Rectal smooth muscle tissue (tissue), 1 donor: Measurements from ENCODE around the gene FOXK2.
"Not testable (repeated sequence)": the region's sequence is repeated elsewhere in the genome, so short reads cannot be mapped to it uniquely, and the experiment has no call there.

Source experiments
- H3K27ac ChIP-seq: one replicate; pipeline ENCODE4 v1.7.0; 2013; ENCODE audit warnings: low read depth, low read length, inconsistent platforms
- H3K27me3 ChIP-seq: one replicate; pipeline ENCODE4 v1.7.0; 2013; ENCODE audit warnings: low read length; ENCODE audit not compliant: control insufficient read depth, insufficient read depth
- H3K36me3 ChIP-seq: one replicate; pipeline ENCODE4 v1.7.0; 2013; ENCODE audit warnings: low read length; ENCODE audit not compliant: control insufficient read depth, insufficient read depth
- H3K4me1 ChIP-seq: one replicate; pipeline ENCODE4 v1.7.0; 2013; ENCODE audit warnings: low read length; ENCODE audit not compliant: control insufficient read depth, insufficient read depth
- H3K4me3 ChIP-seq: one replicate; pipeline ENCODE4 v1.7.0; 2013; ENCODE audit warnings: low read length
- H3K9ac ChIP-seq: one replicate; pipeline ENCODE4 v1.7.0; 2013; ENCODE audit warnings: low read length

The FOXK2 gene

GRCh38 chr17:82563745-82564144, 44.2 kb downstream of the FOXK2 start:
- peaks cover 12% of the 10 kb centered on the region for H3K4me1 ChIP-seq
- H3K27ac ChIP-seq, H3K27me3 ChIP-seq, H3K4me3 ChIP-seq, H3K36me3 ChIP-seq, H3K9ac ChIP-seq: not testable (repeated sequence)

- H3K36me3 ChIP-seq = peaks cover 4% of the 10 kb centered on the region
- H3K4me1 ChIP-seq = peaks cover 10% of the 10 kb centered on the region
These were observed 44.7 kb downstream of the FOXK2 start for GRCh38 chr17:82564241-82564640.

DNA sequence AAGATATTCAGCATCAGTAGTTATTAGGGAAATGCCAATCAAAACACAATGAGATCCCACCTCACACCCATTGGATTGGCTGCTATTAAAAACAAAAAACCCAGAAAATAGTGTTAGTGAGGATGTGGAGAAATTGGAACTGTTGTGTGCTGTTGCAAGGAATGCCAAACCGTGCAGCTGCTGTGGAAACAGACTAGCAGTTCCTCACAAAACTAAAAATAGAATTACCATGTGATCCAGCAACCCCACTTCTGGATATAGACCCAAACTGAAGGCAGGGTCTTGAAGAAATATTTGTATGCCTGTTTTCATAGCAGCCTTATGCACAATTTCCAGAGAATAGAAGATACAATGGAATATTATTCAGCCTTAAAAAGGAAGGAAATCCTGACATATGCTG, 46.0 kb downstream of the FOXK2 start:
- Histone ChIP-seq H3K9ac (no peak overlapping the region), H3K4me1 (peaks cover 5% of the 10 kb centered on the region), H3K27ac (no peak overlapping the region), H3K27me3 (no peaks in the 10 kb centered on the region), H3K4me3 (no peak overlapping the region), H3K36me3 (peaks cover 4% of the 10 kb centered on the region)

More at GRCh38 chr17:82564241-82564640, 44.7 kb downstream of the FOXK2 start:
- H3K27ac ChIP-seq = no peak overlapping the region
- no peaks in the 10 kb centered on the region for H3K27me3 ChIP-seq
- H3K4me3 ChIP-seq = no peak overlapping the region
- H3K9ac ChIP-seq = no peak overlapping the region

GRCh38 chr17:82566129-82566960, 46.8 kb downstream of the FOXK2 start:
- Histone ChIP-seq H3K36me3 (peaks cover 4% of the 10 kb centered on the region), H3K27me3 (no peaks in the 10 kb centered on the region), H3K27ac (no peak overlapping the region), H3K4me3 (no peak overlapping the region), H3K4me1 (peaks cover 5% of the 10 kb centered on the region), H3K9ac (no peak overlapping the region)

DNA sequence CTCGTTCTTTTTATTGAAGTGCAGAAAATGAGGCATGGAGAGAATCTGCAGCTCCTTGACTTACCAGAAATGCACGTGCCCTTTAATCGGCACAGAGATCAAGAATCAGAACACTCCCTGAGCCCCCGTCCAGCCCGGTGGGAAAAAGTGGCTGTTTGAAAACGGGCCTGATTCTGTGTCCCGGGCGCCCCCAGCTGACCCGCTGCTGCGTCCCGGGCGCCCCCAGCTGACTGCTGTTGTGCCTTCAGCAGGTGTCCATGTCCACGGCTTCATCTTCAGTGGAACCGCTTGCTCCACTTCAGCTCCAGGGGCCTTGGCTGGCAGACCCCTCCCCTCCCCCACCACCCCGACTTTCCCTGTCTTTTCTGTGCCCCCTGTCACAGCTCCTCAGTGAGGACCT, 47.8 kb downstream of the FOXK2 start:
- Histone ChIP-seq H3K36me3 (peaks cover 11% of the 10 kb centered on the region), H3K27me3 (no peaks in the 10 kb centered on the region), H3K27ac (no peak overlapping the region), H3K4me3 (no peak overlapping the region), H3K9ac (no peak overlapping the region), H3K4me1 (peaks cover 5% of the 10 kb centered on the region)

DNA sequence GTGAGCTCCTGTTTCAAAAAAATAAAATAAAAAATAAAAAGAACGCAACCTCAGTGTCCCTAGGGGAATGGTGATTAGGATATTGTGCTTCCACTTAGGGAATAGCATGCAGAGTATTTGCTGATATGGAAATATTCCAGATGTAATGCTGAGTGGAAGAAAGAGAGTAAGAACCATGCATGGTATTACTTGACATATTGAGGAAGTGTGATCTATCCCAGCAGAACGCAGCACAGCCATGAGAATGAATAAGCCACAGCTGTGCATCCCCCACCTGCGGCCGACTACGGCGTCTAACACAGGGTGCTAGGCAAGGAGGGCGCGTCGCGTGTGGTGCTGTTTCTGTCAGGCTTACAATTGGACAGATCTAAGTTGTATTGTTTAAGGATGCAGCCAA, 49.5 kb downstream of the FOXK2 start:
- peaks cover 5% of the 10 kb centered on the region for H3K4me1 ChIP-seq
- no peak overlapping the region for H3K27ac ChIP-seq
- H3K36me3 ChIP-seq = peaks cover 14% of the 10 kb centered on the region
- no peak overlapping the region for H3K4me3 ChIP-seq
- H3K27me3 ChIP-seq = no peaks in the 10 kb centered on the region
- no peak overlapping the region for H3K9ac ChIP-seq

DNA sequence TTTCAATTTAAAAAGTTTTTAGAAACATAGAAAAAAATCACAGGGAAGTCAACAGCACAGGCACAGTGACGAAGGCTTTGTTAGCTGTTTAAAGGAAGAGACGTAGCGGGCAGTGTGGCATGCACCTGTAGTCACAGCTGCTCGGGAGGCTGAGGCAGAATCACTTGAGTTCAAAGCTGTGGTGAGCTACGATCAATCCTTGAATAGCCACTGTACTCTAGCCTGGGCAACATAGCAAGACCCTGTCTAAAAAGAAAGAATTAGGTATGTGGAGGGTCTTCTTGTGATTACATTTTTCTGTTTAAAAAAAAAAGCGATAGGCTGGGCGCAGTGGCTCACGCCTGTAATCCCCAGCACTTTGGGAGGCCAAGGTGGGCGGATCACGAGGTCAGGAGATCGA, 50.1 kb downstream of the FOXK2 start:
- Histone ChIP-seq H3K9ac (no peak overlapping the region), H3K36me3 (peaks cover 15% of the 10 kb centered on the region), H3K27ac (no peak overlapping the region), H3K4me1 (peaks cover 5% of the 10 kb centered on the region), H3K27me3 (no peaks in the 10 kb centered on the region), H3K4me3 (no peak overlapping the region)

DNA sequence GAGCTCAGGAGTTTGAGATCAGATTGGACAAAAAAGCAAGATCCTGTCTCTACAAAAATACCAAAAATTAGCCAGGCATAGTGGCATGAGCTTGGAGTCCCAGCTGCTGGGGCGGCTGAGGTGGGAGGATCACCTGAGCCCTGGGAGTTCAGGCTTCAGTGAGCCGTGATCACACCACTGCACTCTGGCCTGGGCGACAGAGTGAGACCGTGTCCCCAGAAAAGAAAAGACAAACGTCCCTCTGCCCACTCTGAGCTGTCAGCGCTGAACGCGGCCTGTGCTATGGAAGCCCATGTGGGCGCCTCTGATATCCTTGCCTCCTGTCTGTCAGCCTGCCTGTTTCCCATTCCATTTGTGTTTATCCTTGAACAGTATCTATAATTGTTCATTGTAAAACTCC, 50.7 kb downstream of the FOXK2 start:
- Histone ChIP-seq H3K4me1 (peaks cover 4% of the 10 kb centered on the region), H3K36me3 (peaks cover 15% of the 10 kb centered on the region), H3K27me3 (no peaks in the 10 kb centered on the region), H3K9ac (no peak overlapping the region), H3K4me3 (no peak overlapping the region), H3K27ac (no peak overlapping the region)

- no peak overlapping the region for H3K4me3 ChIP-seq
- no peaks in the 10 kb centered on the region for H3K4me1 ChIP-seq
- peaks cover 15% of the 10 kb centered on the region for H3K36me3 ChIP-seq
- no peaks in the 10 kb centered on the region for H3K27me3 ChIP-seq
- H3K27ac ChIP-seq = no peak overlapping the region
- no peak overlapping the region for H3K9ac ChIP-seq
These were observed 52.3 kb downstream of the FOXK2 start for GRCh38 chr17:82571855-82572254.

DNA sequence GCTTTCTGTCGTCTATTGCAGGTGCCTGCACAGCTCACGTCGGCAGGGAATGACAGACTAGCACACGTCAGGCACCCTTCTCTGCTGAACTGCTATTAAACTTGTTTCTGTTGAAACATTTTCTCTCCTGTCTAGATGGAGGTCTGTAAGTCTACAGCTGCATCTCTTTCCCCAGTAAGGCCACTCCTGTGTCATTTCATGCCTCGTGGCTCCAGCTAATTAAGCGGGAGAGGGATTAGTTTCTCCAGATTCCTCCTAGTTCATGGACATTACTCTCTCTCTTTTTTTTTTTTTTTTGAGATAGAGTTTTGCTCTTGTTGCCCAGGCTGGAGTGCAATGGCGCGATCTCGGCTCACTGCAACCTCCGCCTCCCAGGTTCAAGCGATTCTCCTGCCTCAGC, 54.5 kb downstream of the FOXK2 start:
- no peak overlapping the region for H3K4me3 ChIP-seq
- no peaks in the 10 kb centered on the region for H3K27me3 ChIP-seq
- H3K36me3 ChIP-seq = peaks cover 13% of the 10 kb centered on the region
- H3K4me1 ChIP-seq = no peaks in the 10 kb centered on the region
- H3K27ac ChIP-seq = no peak overlapping the region
- no peak overlapping the region for H3K9ac ChIP-seq

- H3K4me1 ChIP-seq, H3K27ac ChIP-seq, H3K9ac ChIP-seq, H3K27me3 ChIP-seq, H3K4me3 ChIP-seq: not testable (repeated sequence)
- H3K36me3 ChIP-seq = peaks cover 13% of the 10 kb centered on the region
These were observed 56.2 kb downstream of the FOXK2 start for GRCh38 chr17:82575581-82576221.

- H3K27me3 ChIP-seq = no peaks in the 10 kb centered on the region
- no peaks in the 10 kb centered on the region for H3K4me1 ChIP-seq
- H3K9ac ChIP-seq = no peak overlapping the region
- H3K27ac ChIP-seq = no peak overlapping the region
- H3K36me3 ChIP-seq = peaks cover 10% of the 10 kb centered on the region
- no peak overlapping the region for H3K4me3 ChIP-seq
These were observed 57.8 kb downstream of the FOXK2 start for GRCh38 chr17:82577300-82577699.

GRCh38 chr17:82579969-82580368, 60.4 kb downstream of the FOXK2 start:
- H3K9ac ChIP-seq, H3K4me1 ChIP-seq, H3K4me3 ChIP-seq, H3K27me3 ChIP-seq, H3K27ac ChIP-seq: not testable (repeated sequence)
- H3K36me3 ChIP-seq = peaks cover 11% of the 10 kb centered on the region
